GM23338 (cell line): ENCODE data around the gene CST11. TPM values are rescaled to one million over a fixed set of nuclear protein-coding genes. Genes with fewer than 3 reads are reported as not detected.
A peak's percentile ranks its signal among the peaks of the same experiment; 100 is the strongest.

Experiments used
- ATAC-seq: fragments of 200-7000 bp; cut with Tn5 transposase; 3 replicates; pipeline ENCODE4 v1.9.1; 2020
- DNase-seq: peaks from one replicate; pipeline ENCODE4 v3.0.0-alpha.2; 2015; ENCODE audit warnings: low spot score
- H2AFZ ChIP-seq: fragments of 200-600 bp; sonication (generic); 2 replicates; pipeline ENCODE4 v1.8.0; 2016; ENCODE audit warnings: antibody characterized with exemption, mild to moderate bottlenecking, moderate library complexity
- H3F3A ChIP-seq: fragments of 200-600 bp; sonication (generic); replicated peaks from 2 replicates; pipeline ENCODE4 v1.8.0; 2017; ENCODE audit warnings: antibody characterized with exemption, mixed run types, low read depth
- H3K27ac ChIP-seq: fragments of 200-600 bp; sonication (generic); 2 replicates; pipeline ENCODE4 v1.6.1; 2016; ENCODE audit warnings: low read depth
- H3K27me3 ChIP-seq: fragments of 200-600 bp; sonication (generic); 2 replicates; pipeline ENCODE4 v1.8.0; 2016; ENCODE audit warnings: mild to moderate bottlenecking, mixed run types, moderate library complexity; ENCODE audit not compliant: insufficient read depth
- H3K36me3 ChIP-seq: fragments of 200-600 bp; sonication (generic); 2 replicates; pipeline ENCODE4 v1.8.0; 2016; ENCODE audit warnings: mild to moderate bottlenecking; ENCODE audit not compliant: insufficient read depth
- H3K4me1 ChIP-seq: fragments of 200-600 bp; sonication (generic); 2 replicates; pipeline ENCODE4 v1.8.0; 2016; ENCODE audit warnings: mild to moderate bottlenecking, moderate library complexity; ENCODE audit not compliant: insufficient read depth
- H3K4me2 ChIP-seq: fragments of 200-600 bp; sonication (generic); 2 replicates; pipeline ENCODE4 v1.7.1; 2017; ENCODE audit warnings: mixed run types
- H3K4me3 ChIP-seq: fragments of 200-600 bp; sonication (generic); 2 replicates; pipeline ENCODE4 v1.6.1; 2016; ENCODE audit warnings: mixed run types
- H3K79me2 ChIP-seq: fragments of 200-600 bp; sonication (generic); replicated peaks from 2 replicates; pipeline ENCODE4 v1.8.0; 2017; ENCODE audit warnings: mild to moderate bottlenecking; ENCODE audit not compliant: insufficient read depth
- H3K9me2 ChIP-seq: fragments of 200-600 bp; sonication (generic); 2 replicates; pipeline ENCODE4 v1.8.0; 2017; ENCODE audit not compliant: insufficient read depth
- H4K20me1 ChIP-seq: fragments of 200-600 bp; sonication (generic); replicated peaks from 2 replicates; pipeline ENCODE4 v1.8.0; 2017; ENCODE audit warnings: mild to moderate bottlenecking; ENCODE audit not compliant: insufficient read depth
- H3K27ac Mint-ChIP-seq: 2 replicates; pipeline ENCODE4 v1.8.0; 2020; ENCODE audit warnings: inconsistent platforms, mild to moderate bottlenecking, moderate library complexity, mixed read lengths
- H3K27me3 Mint-ChIP-seq: 3 replicates; pipeline ENCODE4 v1.8.0; 2022; ENCODE audit warnings: low read depth, mild to moderate bottlenecking, moderate library complexity, mixed read lengths, inconsistent platforms; ENCODE audit not compliant: insufficient read depth, poor library complexity
- H3K36me3 Mint-ChIP-seq: 3 replicates; pipeline ENCODE4 v1.8.0; 2021; ENCODE audit warnings: low read depth, mild to moderate bottlenecking, inconsistent platforms, moderate library complexity, mixed read lengths
- H3K4me1 Mint-ChIP-seq: 3 replicates; pipeline ENCODE4 v1.8.0; 2020; ENCODE audit warnings: mild to moderate bottlenecking, inconsistent platforms, mixed read lengths
- H3K4me3 Mint-ChIP-seq: 3 replicates; pipeline ENCODE4 v1.8.0; 2021; ENCODE audit warnings: moderate library complexity, mild to moderate bottlenecking, inconsistent platforms, mixed read lengths
- H3K9me3 Mint-ChIP-seq: 3 replicates; pipeline ENCODE4 v1.8.0; 2020; ENCODE audit warnings: moderate library complexity, mild to moderate bottlenecking, inconsistent platforms, mixed read lengths
- ETS1 ChIP-seq: IDR thresholded peaks from 2 replicates; pipeline ENCODE4 v1.6.1; 2016; ENCODE audit warnings: antibody characterized with exemption
- EZH2 ChIP-seq: fragments of 200-600 bp; sonication (generic); IDR thresholded peaks from one replicate; pipeline ENCODE4 v1.8.0; 2017; ENCODE audit warnings: antibody characterized with exemption, mild to moderate bottlenecking, low read depth; ENCODE audit not compliant: unreplicated experiment
- JUNB ChIP-seq: IDR thresholded peaks from one replicate; pipeline ENCODE4 v1.6.1; 2016; ENCODE audit warnings: antibody characterized with exemption; ENCODE audit not compliant: unreplicated experiment
- polyA plus RNA-seq: library from polyadenylated mRNA; unstranded; fragments of >200 nt; fragmentation: Nextera tagmentation; extraction: Ambion mirVana; gene quantifications from 2 replicates; pipeline ENCODE4 v1.2.1, GENCODE V29; 2016
- total RNA-seq: library from RNA; depleted of rRNA; stranded (reverse); fragments of >200 nt; shearing (Covaris generic); gene quantifications from 2 replicates; pipeline ENCODE4 v1.2.3, GENCODE V29; 2014
- TF ChIP-seq, protein P1 (sequence below): fragments of 250-450 bp; sonication (Bioruptor Pico); IDR thresholded peaks from 2 replicates; pipeline ENCODE4 v1.5.0; 2020; ENCODE audit warnings: mild to moderate bottlenecking, moderate library complexity

The CST11 gene
- total and polyA plus RNA-seq, 2 experiments from 2014 or later: not detected

DNA sequence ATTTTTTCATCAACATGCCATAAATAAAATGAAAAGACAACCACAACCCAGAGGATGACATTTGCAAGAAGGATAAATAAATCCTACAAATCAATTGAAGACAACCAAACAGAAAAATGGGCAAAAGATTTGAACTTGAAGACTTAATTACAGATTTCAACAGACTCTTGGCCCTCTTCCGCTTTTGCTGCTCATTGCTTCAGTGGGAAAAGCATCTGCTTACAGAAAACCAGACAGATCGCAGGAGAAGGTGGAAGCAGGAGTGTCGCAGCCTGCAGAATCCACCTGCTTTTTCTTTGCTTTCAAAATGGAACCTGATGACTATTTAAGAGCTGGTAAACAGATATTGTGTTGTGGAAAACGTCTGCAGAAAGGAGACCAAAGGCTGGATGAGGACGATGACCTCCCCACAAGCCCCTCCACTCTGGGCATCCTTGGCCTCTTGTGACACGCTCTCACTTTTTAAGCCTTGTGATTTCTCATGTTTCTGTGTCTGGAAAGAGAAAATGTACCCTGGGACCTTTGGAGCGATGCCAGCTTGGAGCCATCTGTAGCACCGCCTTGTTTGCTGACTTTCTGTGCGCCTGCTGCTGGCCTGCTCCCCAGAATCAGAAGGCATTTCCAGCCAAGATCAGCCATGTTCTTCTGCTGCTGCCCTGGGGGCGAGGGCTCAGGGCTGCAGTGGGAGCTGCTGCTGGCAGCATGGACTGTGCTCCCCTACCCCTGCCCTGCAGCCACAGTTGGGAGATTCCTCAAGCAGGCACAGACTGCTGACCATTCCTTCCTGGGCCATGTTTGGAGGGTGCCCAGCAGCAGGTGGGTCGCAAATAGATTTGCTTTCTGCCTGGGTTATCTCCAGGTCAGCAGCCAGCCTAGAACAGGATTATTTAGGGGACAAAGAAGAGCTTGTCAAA, 16.8 kb downstream of the CST11 start:
- Histone ChIP-seq H3K79me2 (no peaks in the 10 kb centered on the region), H3K4me3 (no peak overlapping the region), H3K27ac (no peak overlapping the region), H3K4me2 (no peak overlapping the region), H3F3A (no peaks in the 10 kb centered on the region), H3K4me1 (no peaks in the 10 kb centered on the region), H3K36me3 (no peaks in the 10 kb centered on the region), H3K9me2 (no peaks in the 10 kb centered on the region), H4K20me1 (no peaks in the 10 kb centered on the region), H2AFZ (peak overlapping the region; percentile 56; the same call in 1 of the 2 replicates), H3K27me3 (no peaks in the 10 kb centered on the region)
- no peak overlapping the region for H3K4me3 Mint-ChIP-seq
- no peaks in the 10 kb centered on the region; the same call in 2 of the 3 replicates for H3K9me3 Mint-ChIP-seq
- peaks cover 6% of the 10 kb centered on the region for H3K27me3 Mint-ChIP-seq
- ATAC-seq (no peak), DNase-seq (no peak)
- no peaks in the 10 kb centered on the region for H3K36me3 Mint-ChIP-seq
- TF ChIP-seq JUNB: no peak
- no peak for TF ChIP-seq EZH2
- TF ChIP-seq, protein P1, sequence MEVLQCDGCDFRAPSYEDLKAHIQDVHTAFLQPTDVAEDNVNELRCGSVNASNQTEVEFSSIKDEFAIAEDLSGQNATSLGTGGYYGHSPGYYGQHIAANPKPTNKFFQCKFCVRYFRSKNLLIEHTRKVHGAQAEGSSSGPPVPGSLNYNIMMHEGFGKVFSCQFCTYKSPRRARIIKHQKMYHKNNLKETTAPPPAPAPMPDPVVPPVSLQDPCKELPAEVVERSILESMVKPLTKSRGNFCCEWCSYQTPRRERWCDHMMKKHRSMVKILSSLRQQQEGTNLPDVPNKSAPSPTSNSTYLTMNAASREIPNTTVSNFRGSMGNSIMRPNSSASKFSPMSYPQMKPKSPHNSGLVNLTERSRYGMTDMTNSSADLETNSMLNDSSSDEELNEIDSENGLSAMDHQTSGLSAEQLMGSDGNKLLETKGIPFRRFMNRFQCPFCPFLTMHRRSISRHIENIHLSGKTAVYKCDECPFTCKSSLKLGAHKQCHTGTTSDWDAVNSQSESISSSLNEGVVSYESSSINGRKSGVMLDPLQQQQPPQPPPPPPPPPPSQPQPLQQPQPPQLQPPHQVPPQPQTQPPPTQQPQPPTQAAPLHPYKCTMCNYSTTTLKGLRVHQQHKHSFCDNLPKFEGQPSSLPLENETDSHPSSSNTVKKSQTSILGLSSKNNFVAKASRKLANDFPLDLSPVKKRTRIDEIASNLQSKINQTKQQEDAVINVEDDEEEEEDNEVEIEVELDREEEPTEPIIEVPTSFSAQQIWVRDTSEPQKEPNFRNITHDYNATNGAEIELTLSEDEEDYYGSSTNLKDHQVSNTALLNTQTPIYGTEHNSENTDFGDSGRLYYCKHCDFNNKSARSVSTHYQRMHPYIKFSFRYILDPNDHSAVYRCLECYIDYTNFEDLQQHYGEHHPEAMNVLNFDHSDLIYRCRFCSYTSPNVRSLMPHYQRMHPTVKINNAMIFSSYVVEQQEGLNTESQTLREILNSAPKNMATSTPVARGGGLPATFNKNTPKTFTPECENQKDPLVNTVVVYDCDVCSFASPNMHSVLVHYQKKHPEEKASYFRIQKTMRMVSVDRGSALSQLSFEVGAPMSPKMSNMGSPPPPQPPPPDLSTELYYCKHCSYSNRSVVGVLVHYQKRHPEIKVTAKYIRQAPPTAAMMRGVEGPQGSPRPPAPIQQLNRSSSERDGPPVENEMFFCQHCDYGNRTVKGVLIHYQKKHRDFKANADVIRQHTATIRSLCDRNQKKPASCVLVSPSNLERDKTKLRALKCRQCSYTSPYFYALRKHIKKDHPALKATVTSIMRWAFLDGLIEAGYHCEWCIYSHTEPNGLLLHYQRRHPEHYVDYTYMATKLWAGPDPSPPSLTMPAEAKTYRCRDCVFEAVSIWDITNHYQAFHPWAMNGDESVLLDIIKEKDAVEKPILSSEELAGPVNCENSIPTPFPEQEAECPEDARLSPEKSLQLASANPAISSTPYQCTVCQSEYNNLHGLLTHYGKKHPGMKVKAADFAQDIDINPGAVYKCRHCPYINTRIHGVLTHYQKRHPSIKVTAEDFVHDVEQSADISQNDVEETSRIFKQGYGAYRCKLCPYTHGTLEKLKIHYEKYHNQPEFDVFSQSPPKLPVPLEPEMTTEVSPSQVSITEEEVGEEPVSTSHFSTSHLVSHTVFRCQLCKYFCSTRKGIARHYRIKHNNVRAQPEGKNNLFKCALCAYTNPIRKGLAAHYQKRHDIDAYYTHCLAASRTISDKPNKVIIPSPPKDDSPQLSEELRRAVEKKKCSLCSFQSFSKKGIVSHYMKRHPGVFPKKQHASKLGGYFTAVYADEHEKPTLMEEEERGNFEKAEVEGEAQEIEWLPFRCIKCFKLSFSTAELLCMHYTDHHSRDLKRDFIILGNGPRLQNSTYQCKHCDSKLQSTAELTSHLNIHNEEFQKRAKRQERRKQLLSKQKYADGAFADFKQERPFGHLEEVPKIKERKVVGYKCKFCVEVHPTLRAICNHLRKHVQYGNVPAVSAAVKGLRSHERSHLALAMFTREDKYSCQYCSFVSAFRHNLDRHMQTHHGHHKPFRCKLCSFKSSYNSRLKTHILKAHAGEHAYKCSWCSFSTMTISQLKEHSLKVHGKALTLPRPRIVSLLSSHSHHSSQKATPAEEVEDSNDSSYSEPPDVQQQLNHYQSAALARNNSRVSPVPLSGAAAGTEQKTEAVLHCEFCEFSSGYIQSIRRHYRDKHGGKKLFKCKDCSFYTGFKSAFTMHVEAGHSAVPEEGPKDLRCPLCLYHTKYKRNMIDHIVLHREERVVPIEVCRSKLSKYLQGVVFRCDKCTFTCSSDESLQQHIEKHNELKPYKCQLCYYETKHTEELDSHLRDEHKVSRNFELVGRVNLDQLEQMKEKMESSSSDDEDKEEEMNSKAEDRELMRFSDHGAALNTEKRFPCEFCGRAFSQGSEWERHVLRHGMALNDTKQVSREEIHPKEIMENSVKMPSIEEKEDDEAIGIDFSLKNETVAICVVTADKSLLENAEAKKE (CRISPR knock-in tag): no peak
- TF ChIP-seq ETS1: no peak
- H3K27ac Mint-ChIP-seq: no peak overlapping the region
- H3K4me1 Mint-ChIP-seq: no peaks in the 10 kb centered on the region
